Right lobe of liver (tissue), 6 donors: ENCODE results near the gene WNK2. TPM values are rescaled to one million over a fixed set of nuclear protein-coding genes. Genes with fewer than 3 reads are reported as not detected.

Experiments used
- ATAC-seq, 4 donors: fragments of 200-7000 bp; cut with Tn5 transposase; one replicate each; pipeline ENCODE4 v1.9.1; 2020; ENCODE audit warnings: mild to moderate bottlenecking in 4 of 4, moderate library complexity in 4 of 4
- DNase-seq, 3 donors: peaks; one replicate each; pipeline ENCODE4 v3.0.0-alpha.2; 2020
- H3K27ac ChIP-seq, 3 donors: fragments of 200-600 bp; one replicate each; pipeline ENCODE4 v1.8.0; 2022
- H3K27me3 ChIP-seq, 2 donors: fragments of 200-600 bp; one replicate each; pipeline ENCODE4 v1.8.0; 2022
- H3K36me3 ChIP-seq, 4 donors: fragments of 200-600 bp; sonication (generic) in 1 of 4; one replicate each; pipeline versions ENCODE4 v1.5.1 to v1.8.0; 2017 to 2022; ENCODE audit warnings: control low read depth in 1 of 4
- H3K4me1 ChIP-seq, 4 donors: fragments of 200-600 bp; sonication (generic) in 1 of 4; one replicate each; pipeline versions ENCODE4 v1.5.1 to v1.8.0; 2017 to 2022; ENCODE audit warnings: control low read depth in 1 of 4
- H3K4me3 ChIP-seq, 3 donors: fragments of 200-600 bp; one replicate each; pipeline ENCODE4 v1.8.0; 2022
- H3K9me3 ChIP-seq, 4 donors: fragments of 200-600 bp; sonication (generic) in 1 of 4; one replicate each; pipeline versions ENCODE4 v1.5.1 to v1.8.0; 2017 to 2022; ENCODE audit warnings: control low read depth in 1 of 4
- CTCF ChIP-seq, 4 donors: fragments of 200-600 bp in 3 of 4; fragments of 450-650 bp in 1 of 4; IDR thresholded peaks; one replicate each; pipeline versions ENCODE4 v1.5.1 to v1.8.0; 2016 to 2022; ENCODE audit warnings: antibody characterized with exemption in 4 of 4, mild to moderate bottlenecking in 2 of 4
- POLR2A ChIP-seq: fragments of 450-650 bp; IDR thresholded peaks from one replicate; pipeline ENCODE4 v1.6.1; 2017; ENCODE audit warnings: antibody characterized with exemption, mild to moderate bottlenecking
- WGBS: methylation state at CpG from one replicate; pipeline ENCODE4 v1.1.6; 2018; ENCODE audit warnings: low coverage, low lambda C conversion rate; ENCODE audit not compliant: insufficient coverage; ENCODE audit errors: missing lambda C conversion rate; 5-methylcytosine and 5-hydroxymethylcytosine counted together
- intact Hi-C, 2 donors: fragments of 100-400 bp; cut with DNase I; formaldehyde crosslinking; loops; one replicate each; pipeline versions ENCODE4 v1.11.2 to v1.14.1; 2022
- total RNA-seq, 6 experiments: library from RNA; depleted of rRNA in 2 of 6; stranded (reverse); fragments of >200 nt in 2 of 6; fragmentation: NEBNext Ultra II Directional in 3 of 6; extraction: Animal tissue kit (Norgen Biotek cat#: 25700) in 3 of 6; gene quantifications; one replicate each; pipeline versions ENCODE4 v1.1.0 to v1.2.4, GENCODE V29; 2016 to 2023
- donor health status: DM: no; HTN: yes; CAD: no.
- donor health status: DM: no; HTN: no; CAD: no.
- donor health status: DM: no; HTN: no; CAD: no.
- donor health status: DM: no; HTN: yes; CAD: no.
- donor health status: DM: no; HTN: yes; CAD: no.

WNK2 gene
- total RNA-seq, 6 experiments from 2014 or later = 0.43 to 3.6 (median 1.3) TPM

- intact Hi-C loops = no loop called here
- Histone ChIP-seq H3K27me3 (no peaks in the 10 kb centered on the region), H3K9me3 (no peaks in the 10 kb centered on the region), H3K27ac (no peak overlapping the region), H3K4me1 (no peaks in the 10 kb centered on the region), H3K4me3 (no peak overlapping the region), H3K36me3 (no peaks in the 10 kb centered on the region)
- TF ChIP-seq CTCF (IDR thresholded peaks at IDR 0.05) (no peak), POLR2A (no peak)
- DNase-seq = peak in 1 of 3 donors; percentile 38
- 73% methylated on average over 5 of the region's 8 CpGs for WGBS
- ATAC-seq = peak in 1 of 4 donors; percentile 14
Observed at GRCh38 chr9:93288341-93288740, 104.4 kb downstream of the WNK2 start.

- TF ChIP-seq POLR2A = no peak
- no peak for TF ChIP-seq CTCF (IDR thresholded peaks at IDR 0.05)
- no peaks in the 10 kb centered on the region for H3K36me3 ChIP-seq
- peak in 1 of 3 donors; percentile 38 for DNase-seq
- no peaks in the 10 kb centered on the region for H3K27me3 ChIP-seq
- no peaks in the 10 kb centered on the region for H3K4me1 ChIP-seq
- no peaks in the 10 kb centered on the region for H3K9me3 ChIP-seq
- intact Hi-C loops = no loop called here
- peak in 2 of 4 donors; percentile 18 to 95 for ATAC-seq
- no peak overlapping the region for H3K4me3 ChIP-seq
- no CpG with 5 or more reads among the region's 32 CpGs for WGBS
- no peak overlapping the region for H3K27ac ChIP-seq
Observed at GRCh38 chr9:93288891-93289883, 105.2 kb downstream of the WNK2 start.

- TF ChIP-seq POLR2A (no peak), CTCF (IDR thresholded peaks at IDR 0.05) (no peak)
- intact Hi-C loops = no loop called here
- ATAC-seq (no peak), DNase-seq (peak in 1 of 3 donors; percentile 26)
- no peaks in the 10 kb centered on the region for H3K9me3 ChIP-seq
- H3K27me3 ChIP-seq = no peaks in the 10 kb centered on the region
- WGBS = 81% methylated on average over 4 of the region's 21 CpGs
- no peaks in the 10 kb centered on the region for H3K36me3 ChIP-seq
- H3K4me1 ChIP-seq = no peaks in the 10 kb centered on the region
- H3K27ac ChIP-seq = no peak overlapping the region
- H3K4me3 ChIP-seq = no peak overlapping the region
Observed at GRCh38 chr9:93290495-93291434, 106.8 kb downstream of the WNK2 start.

GRCh38 chr9:93291536-93292287 lies 107.8 kb downstream of the WNK2 start:
- H3K4me1 ChIP-seq = no peaks in the 10 kb centered on the region
- H3K27ac ChIP-seq = no peak overlapping the region
- intact Hi-C loops = no loop called here
- H3K27me3 ChIP-seq = no peaks in the 10 kb centered on the region
- no peak for ATAC-seq
- H3K4me3 ChIP-seq = no peak overlapping the region
- TF ChIP-seq POLR2A (no peak), CTCF (IDR thresholded peaks at IDR 0.05) (no peak)
- WGBS = 57% methylated on average over 7 of the region's 19 CpGs
- H3K36me3 ChIP-seq = no peaks in the 10 kb centered on the region
- DNase-seq = peak in 1 of 3 donors; percentile 30
- H3K9me3 ChIP-seq = no peaks in the 10 kb centered on the region
